Left ventricle myocardium inferior (tissue), 1 donor: Measurements from ENCODE around the gene PRKACA. TPM values are rescaled to one million over a fixed set of nuclear protein-coding genes. Genes with fewer than 3 reads are reported as not detected.

ENCODE experiments used
- DNase-seq: peaks from one replicate; pipeline ENCODE4 v3.0.0-alpha.2; 2020
- H3K27ac ChIP-seq: fragments of 200-600 bp; replicated peaks from 2 replicates; pipeline ENCODE4 v1.8.0; 2021
- H3K27me3 ChIP-seq: fragments of 200-600 bp; 2 replicates; pipeline ENCODE4 v1.8.0; 2021; ENCODE audit warnings: low read depth
- H3K36me3 ChIP-seq: fragments of 200-600 bp; 2 replicates; pipeline ENCODE4 v1.8.0; 2021
- H3K4me1 ChIP-seq: fragments of 200-600 bp; 2 replicates; pipeline ENCODE4 v1.8.0; 2021
- H3K4me3 ChIP-seq: fragments of 200-600 bp; 2 replicates; pipeline ENCODE4 v1.8.0; 2021; ENCODE audit warnings: mild to moderate bottlenecking, moderate library complexity
- H3K9me3 ChIP-seq: fragments of 200-600 bp; replicated peaks from 2 replicates; pipeline ENCODE4 v1.8.0; 2021
- intact Hi-C: fragments of 100-400 bp; cut with micrococcal nuclease; formaldehyde crosslinking; loops from one replicate; pipeline ENCODE4 v1.11.0; 2022
- total RNA-seq: library from RNA; stranded (reverse); fragmentation: NEBNext Ultra II Directional; extraction: Animal tissue kit (Norgen Biotek cat#: 25700); gene quantifications from one replicate; pipeline ENCODE4 v1.2.1, GENCODE V29; 2021
- TF ChIP-seq, protein P1 (sequence below): fragments of 200-600 bp; IDR thresholded peaks from 2 replicates; pipeline ENCODE4 v1.8.0; 2021; ENCODE audit warnings: antibody characterized with exemption, mild to moderate bottlenecking, borderline replicate concordance
- donor health status: DM: no; HTN: yes; CAD: no; lungs with severe emphysema.

The PRKACA gene
- total RNA-seq, 1 donor from 2014 or later: 465 TPM

DNA sequence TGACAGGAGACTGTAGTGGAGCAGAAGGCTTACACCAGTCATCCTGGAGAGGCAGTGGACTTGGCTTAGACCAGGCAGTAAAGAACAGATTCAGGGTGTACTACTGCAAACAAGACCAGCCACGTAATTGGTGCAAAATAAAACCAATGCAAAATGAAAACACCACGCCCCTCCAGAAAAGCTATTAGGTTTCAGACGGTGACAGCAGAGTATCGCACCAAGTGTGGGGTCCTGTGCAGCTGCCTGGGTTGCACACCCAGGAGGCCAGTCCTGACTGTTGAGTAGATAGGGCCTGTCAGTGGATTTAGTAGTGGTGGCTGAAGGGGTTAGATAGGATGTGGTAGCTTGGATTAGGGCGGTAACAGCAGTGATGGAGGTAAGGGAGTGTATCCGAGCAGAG lies 5.4 kb upstream of the PRKACA start:
- TF ChIP-seq, protein P1, sequence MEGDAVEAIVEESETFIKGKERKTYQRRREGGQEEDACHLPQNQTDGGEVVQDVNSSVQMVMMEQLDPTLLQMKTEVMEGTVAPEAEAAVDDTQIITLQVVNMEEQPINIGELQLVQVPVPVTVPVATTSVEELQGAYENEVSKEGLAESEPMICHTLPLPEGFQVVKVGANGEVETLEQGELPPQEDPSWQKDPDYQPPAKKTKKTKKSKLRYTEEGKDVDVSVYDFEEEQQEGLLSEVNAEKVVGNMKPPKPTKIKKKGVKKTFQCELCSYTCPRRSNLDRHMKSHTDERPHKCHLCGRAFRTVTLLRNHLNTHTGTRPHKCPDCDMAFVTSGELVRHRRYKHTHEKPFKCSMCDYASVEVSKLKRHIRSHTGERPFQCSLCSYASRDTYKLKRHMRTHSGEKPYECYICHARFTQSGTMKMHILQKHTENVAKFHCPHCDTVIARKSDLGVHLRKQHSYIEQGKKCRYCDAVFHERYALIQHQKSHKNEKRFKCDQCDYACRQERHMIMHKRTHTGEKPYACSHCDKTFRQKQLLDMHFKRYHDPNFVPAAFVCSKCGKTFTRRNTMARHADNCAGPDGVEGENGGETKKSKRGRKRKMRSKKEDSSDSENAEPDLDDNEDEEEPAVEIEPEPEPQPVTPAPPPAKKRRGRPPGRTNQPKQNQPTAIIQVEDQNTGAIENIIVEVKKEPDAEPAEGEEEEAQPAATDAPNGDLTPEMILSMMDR: no peak
- DNase-seq: no peak
- H3K27me3 ChIP-seq: no peaks in the 10 kb centered on the region
- intact Hi-C loops: no loop called here
- peaks cover 34% of the 10 kb centered on the region for H3K4me1 ChIP-seq
- H3K9me3 ChIP-seq: no peaks in the 10 kb centered on the region
- no peak overlapping the region for H3K27ac ChIP-seq
- H3K36me3 ChIP-seq: no peaks in the 10 kb centered on the region
- no peak overlapping the region for H3K4me3 ChIP-seq

DNA sequence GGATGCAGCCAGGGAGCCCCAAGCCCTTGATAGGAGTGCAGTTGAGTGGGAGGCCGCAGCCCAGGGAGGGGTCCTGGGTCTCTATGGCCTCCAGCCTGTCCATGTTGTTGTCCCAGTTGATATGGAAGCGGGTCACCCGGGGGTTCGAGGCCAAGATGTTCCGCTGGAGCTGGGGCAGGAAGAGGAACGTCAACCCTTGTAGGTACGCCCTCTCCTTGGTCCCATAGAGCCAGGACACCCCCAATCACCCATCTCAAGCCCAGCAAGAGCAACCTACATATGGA lies 2.9 kb upstream of the PRKACA start:
- Histone ChIP-seq H3K36me3 (no peaks in the 10 kb centered on the region), H3K9me3 (no peaks in the 10 kb centered on the region), H3K27ac (peak overlapping the region; percentile 100), H3K4me3 (no peak overlapping the region), H3K4me1 (peaks cover 43% of the 10 kb centered on the region), H3K27me3 (no peaks in the 10 kb centered on the region)
- intact Hi-C loops: no loop called here
- TF ChIP-seq, protein P1: no peak
- no peak for DNase-seq

DNA sequence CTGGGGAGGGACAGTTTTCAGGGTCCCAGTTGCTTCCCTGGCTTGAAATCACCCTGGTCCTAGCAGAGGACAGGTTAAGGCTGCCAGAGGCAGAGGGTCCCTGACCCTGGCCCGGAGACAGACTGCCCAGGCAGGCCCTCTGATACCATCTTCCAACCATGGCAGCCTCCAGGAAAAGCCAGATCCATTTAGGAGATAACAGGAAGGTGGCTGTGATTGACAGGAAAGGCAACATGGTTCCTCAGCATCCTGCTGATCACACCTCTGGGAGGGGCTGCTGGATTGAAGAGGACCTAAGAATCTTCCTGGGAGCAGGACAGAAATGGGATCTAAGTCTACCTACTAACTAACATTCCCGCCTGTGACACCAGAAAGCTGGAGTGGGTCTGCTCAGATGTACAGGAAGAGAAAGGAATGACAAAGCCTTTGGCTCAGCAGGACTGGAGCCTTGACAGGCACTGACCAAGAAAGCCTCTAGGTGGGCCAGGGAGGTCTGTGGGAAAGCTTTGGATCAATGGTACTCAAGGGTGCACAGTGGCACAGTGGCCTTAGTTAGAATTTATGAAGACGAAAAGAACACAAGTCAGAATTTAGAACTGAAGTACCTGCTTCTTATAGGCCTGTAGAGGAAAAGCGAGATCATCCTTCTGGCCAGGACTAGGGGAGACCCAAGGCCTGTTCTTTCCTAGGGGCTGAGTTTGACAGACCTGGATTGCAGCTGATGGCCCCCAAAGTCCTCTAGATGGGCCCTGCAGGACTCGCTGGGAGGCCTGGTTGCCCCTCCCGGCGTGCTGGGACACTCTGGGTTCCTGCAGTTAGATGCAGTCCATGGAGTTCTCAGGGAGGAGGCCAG lies 2.3 kb upstream of the PRKACA start:
- H3K36me3 ChIP-seq: no peaks in the 10 kb centered on the region
- intact Hi-C loops: no loop called here
- no peaks in the 10 kb centered on the region for H3K27me3 ChIP-seq
- TF ChIP-seq, protein P1: no peak
- H3K4me3 ChIP-seq: peak overlapping the region; percentile 71
- no peaks in the 10 kb centered on the region for H3K9me3 ChIP-seq
- H3K4me1 ChIP-seq: peaks cover 48% of the 10 kb centered on the region
- H3K27ac ChIP-seq: peak overlapping the region; percentile 100
- DNase-seq: no peak

DNA sequence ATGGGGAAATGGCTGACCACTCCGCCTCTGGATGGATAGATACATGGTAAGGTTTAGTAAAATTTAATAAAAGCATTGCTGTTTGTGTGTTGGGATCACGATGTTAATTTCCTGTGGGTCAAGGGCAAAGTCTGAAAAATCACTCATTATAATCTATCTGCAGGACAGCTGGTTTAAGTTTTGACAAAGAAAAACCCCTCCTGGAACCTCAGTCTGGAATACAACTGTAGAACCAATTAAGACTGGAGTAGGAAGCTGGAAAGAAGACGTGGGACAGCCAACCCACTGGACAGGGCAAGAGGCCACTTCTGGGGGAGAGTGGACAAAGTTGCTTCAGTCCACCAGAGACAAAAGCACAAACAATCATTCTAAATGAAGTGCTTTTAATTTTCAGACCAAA lies 1.6 kb upstream of the PRKACA start:
- TF ChIP-seq, protein P1: no peak
- H3K36me3 ChIP-seq: no peaks in the 10 kb centered on the region
- peaks cover 56% of the 10 kb centered on the region for H3K4me1 ChIP-seq
- no peaks in the 10 kb centered on the region for H3K9me3 ChIP-seq
- H3K27me3 ChIP-seq: no peaks in the 10 kb centered on the region
- peak overlapping the region; percentile 100 for H3K27ac ChIP-seq
- no peak for DNase-seq
- intact Hi-C loops: no loop called here
- H3K4me3 ChIP-seq: peak overlapping the region; percentile 71

DNA sequence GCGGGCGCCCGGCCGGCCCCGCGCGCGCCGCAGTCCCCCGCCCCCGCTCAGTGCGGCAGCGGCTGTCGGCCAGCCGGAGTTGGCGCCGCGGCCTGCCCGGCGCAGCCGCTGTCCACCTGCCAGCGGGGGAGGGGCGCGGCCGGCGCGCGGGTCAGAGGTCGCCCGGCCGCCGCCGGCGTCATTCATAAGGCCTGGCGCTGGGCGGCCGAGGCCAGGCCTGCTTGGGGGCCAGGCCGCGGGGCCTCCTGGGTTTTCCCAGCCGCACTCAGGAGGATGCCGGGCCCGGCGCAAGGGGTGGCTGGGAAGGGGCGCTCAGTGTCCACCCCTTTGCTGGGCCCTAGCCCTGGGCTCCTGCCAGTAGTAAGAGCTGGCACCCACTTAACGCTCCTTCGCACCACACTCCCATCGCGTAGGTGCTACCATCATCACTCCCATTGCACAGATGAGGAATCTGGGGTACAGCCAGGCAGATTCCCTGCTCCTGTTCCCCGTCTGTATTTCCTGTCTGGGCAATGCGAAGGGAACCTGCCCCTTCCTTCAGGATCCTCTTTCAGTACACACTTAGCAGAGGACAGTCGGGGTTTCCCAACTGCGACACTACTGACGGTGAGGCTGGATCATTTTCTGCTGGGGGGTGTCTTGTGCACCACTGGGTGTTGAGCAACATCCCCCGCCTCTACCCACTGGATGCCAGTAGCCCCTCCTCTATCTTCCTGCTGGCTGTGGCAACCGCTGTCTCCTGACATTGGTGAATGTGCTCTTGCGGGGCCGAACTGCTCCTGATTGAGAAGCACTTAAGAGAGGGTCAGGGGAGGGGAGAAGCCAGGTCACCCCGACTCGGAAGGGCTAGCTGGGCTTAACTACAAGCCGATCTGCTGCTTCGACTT lies 846 bp upstream of the PRKACA start:
- intact Hi-C loops: no loop called here

More for the DNA sequence above, 846 bp upstream of the PRKACA start:
- peak overlapping the region; percentile 100 for H3K27ac ChIP-seq
- DNase-seq: peak; percentile 77
- H3K27me3 ChIP-seq: no peaks in the 10 kb centered on the region
- no peaks in the 10 kb centered on the region for H3K36me3 ChIP-seq
- H3K4me3 ChIP-seq: peak overlapping the region; percentile 71
- H3K9me3 ChIP-seq: no peaks in the 10 kb centered on the region
- TF ChIP-seq, protein P1: no peak
- H3K4me1 ChIP-seq: peaks cover 63% of the 10 kb centered on the region
